Measurements from ENCODE around the gene RRP1B.

DNA sequence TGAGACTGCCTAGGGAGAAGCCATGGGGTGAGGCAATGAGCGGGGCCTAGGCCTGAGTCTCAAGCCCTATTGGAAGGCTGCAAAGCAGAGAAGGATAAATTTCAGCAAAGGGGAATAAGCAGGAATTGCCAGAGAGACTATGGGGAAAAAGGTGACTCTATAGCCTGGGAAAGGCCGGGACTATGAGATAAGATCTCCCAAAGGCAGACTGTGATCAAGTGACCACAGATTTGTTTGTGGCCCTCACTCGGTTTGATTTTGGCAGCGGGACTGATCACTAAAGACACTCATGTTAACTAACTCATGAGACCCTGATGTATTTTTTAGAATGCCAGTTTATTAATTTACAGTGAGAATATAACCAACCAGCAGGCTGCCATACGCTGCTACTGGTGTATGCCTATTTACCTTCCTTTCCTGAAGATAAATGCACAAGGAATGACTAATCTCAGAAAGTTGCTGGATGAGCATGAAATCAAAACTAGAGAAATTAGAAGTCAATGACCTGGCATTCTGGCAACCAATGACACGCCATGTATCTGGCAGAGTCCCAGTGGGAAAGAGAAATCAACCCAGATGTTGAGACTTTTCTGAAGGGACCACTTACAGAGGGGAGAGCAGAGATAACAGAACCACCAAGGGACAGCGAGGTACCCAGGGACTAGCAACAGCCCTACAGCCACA lies 4.4 kb upstream of the RRP1B start:
- TF ChIP-seq YY1 (IDR thresholded peaks at IDR 0.05; ENCODE audit: insufficient read depth, insufficient read length) (no peak), SUZ12 (IDR thresholded peaks at IDR 0.05; ENCODE audit: extremely low read depth, insufficient read depth, insufficient read length) (no peak), ZNF274 (IDR thresholded peaks at IDR 0.05; ENCODE audit: low read depth, low read length) (no peak)
